ENCODE measurements around the gene ABHD1.
"Not testable (repeated sequence)": the region's sequence is repeated elsewhere in the genome, so short reads cannot be mapped to it uniquely, and the experiment has no call there.

Gene ABHD1

GRCh38 chr2:27175330-27175729 lies 51.7 kb downstream of the ABHD1 start:
- Histone ChIP-seq H3K27ac (ENCODE audit: low read length, poor library complexity, severe bottlenecking) (no peak overlapping the region), H4K8ac (ENCODE audit: low read length) (no peak overlapping the region), H3K4me1 (ENCODE audit: control insufficient read depth, insufficient read depth, low read depth, low read length) (peaks cover 1% of the 10 kb centered on the region), H3K9ac (ENCODE audit: low read length) (no peak overlapping the region), H3K27me3 (ENCODE audit: control insufficient read depth in 1 of 2, insufficient read depth in 1 of 2, low read length in 2 of 2) (peaks cover 0 to 59% of the 10 kb centered on the region in 2 experiments), H2BK120ac (ENCODE audit: low read depth, low read length) (no peak overlapping the region), H4K91ac (ENCODE audit: low read length) (no peak overlapping the region), H2BK5ac (ENCODE audit: low read depth, low read length, poor library complexity, severe bottlenecking) (no peak overlapping the region), H3K14ac (ENCODE audit: low read length in 2 of 2) (no peak overlapping the region), H3K9me3 (ENCODE audit: control insufficient read depth, low read length) (no peaks in the 10 kb centered on the region), H3K18ac (ENCODE audit: low read depth in 1 of 2, low read length in 2 of 2) (no peak overlapping the region), H3K23ac (ENCODE audit: low read length in 2 of 2) (no peak overlapping the region), H2AFZ (ENCODE audit: low read depth, low read length) (no peak overlapping the region), H2BK15ac (ENCODE audit: low read depth, poor library complexity, severe bottlenecking) (no peak overlapping the region), H2BK12ac (ENCODE audit: low read length in 2 of 2) (no peak overlapping the region), H3K36me3 (ENCODE audit: control insufficient read depth in 1 of 2, insufficient read depth in 2 of 2, low read depth in 1 of 2, low read length in 2 of 2) (no peaks in the 10 kb centered on the region), H3K4me3 (ENCODE audit: insufficient read depth in 1 of 2, low read depth in 1 of 2, low read length in 2 of 2) (no peak overlapping the region), H3K79me1 (replicated peaks; ENCODE audit: low read length, poor library complexity, severe bottlenecking) (no peaks in the 10 kb centered on the region), H3K4ac (ENCODE audit: low read depth in 1 of 2, low read length in 2 of 2) (no peak overlapping the region), H3K4me2 (ENCODE audit: low read length, poor library complexity, severe bottlenecking) (no peak overlapping the region), H2AK5ac (ENCODE audit: low read length, severe bottlenecking) (no peak overlapping the region)
- WGBS, result 75% methylated on average over 7 of the region's 8 CpGs
- DNase-seq, result no peak

GRCh38 chr2:27175781-27176180 lies 52.2 kb downstream of the ABHD1 start:
- H3K18ac ChIP-seq (ENCODE audit: low read depth in 1 of 2, low read length in 2 of 2); H3K4me1 ChIP-seq (ENCODE audit: control insufficient read depth, insufficient read depth, low read depth, low read length); H2BK120ac ChIP-seq (ENCODE audit: low read depth, low read length); H2AFZ ChIP-seq (ENCODE audit: low read depth, low read length); H3K9ac ChIP-seq (ENCODE audit: low read length); H3K4me2 ChIP-seq (ENCODE audit: low read length, poor library complexity, severe bottlenecking); H3K79me1 ChIP-seq (replicated peaks; ENCODE audit: low read length, poor library complexity, severe bottlenecking); H3K27ac ChIP-seq (ENCODE audit: low read length, poor library complexity, severe bottlenecking); H4K91ac ChIP-seq (ENCODE audit: low read length); H3K14ac ChIP-seq (ENCODE audit: low read length in 2 of 2); H2BK12ac ChIP-seq (ENCODE audit: low read length in 2 of 2); H2BK5ac ChIP-seq (ENCODE audit: low read depth, low read length, poor library complexity, severe bottlenecking); H3K4me3 ChIP-seq (ENCODE audit: insufficient read depth in 1 of 2, low read depth in 1 of 2, low read length in 2 of 2); H2AK5ac ChIP-seq (ENCODE audit: low read length, severe bottlenecking); H3K23ac ChIP-seq (ENCODE audit: low read length in 2 of 2); H3K9me3 ChIP-seq (ENCODE audit: control insufficient read depth, low read length); H3K4ac ChIP-seq (ENCODE audit: low read depth in 1 of 2, low read length in 2 of 2); H4K8ac ChIP-seq (ENCODE audit: low read length); H3K36me3 ChIP-seq (ENCODE audit: control insufficient read depth in 1 of 2, insufficient read depth in 2 of 2, low read depth in 1 of 2, low read length in 2 of 2); H2BK15ac ChIP-seq (ENCODE audit: low read depth, poor library complexity, severe bottlenecking); DNase-seq: not testable (repeated sequence)
- WGBS, result 70% methylated on average over 3 of the region's 4 CpGs
- H3K27me3 ChIP-seq (ENCODE audit: control insufficient read depth in 1 of 2, insufficient read depth in 1 of 2, low read length in 2 of 2), result peaks cover 0 to 59% of the 10 kb centered on the region in 2 experiments

- Histone ChIP-seq H2BK5ac (ENCODE audit: low read depth, low read length, poor library complexity, severe bottlenecking) (no peak overlapping the region), H3K9me3 (ENCODE audit: control insufficient read depth, low read length) (no peaks in the 10 kb centered on the region), H4K91ac (ENCODE audit: low read length) (no peak overlapping the region), H3K4me2 (ENCODE audit: low read length, poor library complexity, severe bottlenecking) (no peak overlapping the region), H3K27ac (ENCODE audit: low read length, poor library complexity, severe bottlenecking) (no peak overlapping the region), H2BK12ac (ENCODE audit: low read length in 2 of 2) (no peak overlapping the region), H3K14ac (ENCODE audit: low read length in 2 of 2) (no peak overlapping the region), H2AK5ac (ENCODE audit: low read length, severe bottlenecking) (no peak overlapping the region), H3K18ac (ENCODE audit: low read depth in 1 of 2, low read length in 2 of 2) (no peak overlapping the region), H2AFZ (ENCODE audit: low read depth, low read length) (no peak overlapping the region), H3K36me3 (ENCODE audit: control insufficient read depth in 1 of 2, insufficient read depth in 2 of 2, low read depth in 1 of 2, low read length in 2 of 2) (no peaks in the 10 kb centered on the region), H2BK120ac (ENCODE audit: low read depth, low read length) (no peak overlapping the region), H3K79me1 (replicated peaks; ENCODE audit: low read length, poor library complexity, severe bottlenecking) (no peaks in the 10 kb centered on the region), H3K23ac (ENCODE audit: low read length in 2 of 2) (no peak overlapping the region), H2BK15ac (ENCODE audit: low read depth, poor library complexity, severe bottlenecking) (no peak overlapping the region), H3K4me1 (ENCODE audit: control insufficient read depth, insufficient read depth, low read depth, low read length) (peaks cover 1% of the 10 kb centered on the region), H3K9ac (ENCODE audit: low read length) (no peak overlapping the region), H4K8ac (ENCODE audit: low read length) (no peak overlapping the region), H3K27me3 (ENCODE audit: control insufficient read depth in 1 of 2, insufficient read depth in 1 of 2, low read length in 2 of 2) (peaks cover 0 to 50% of the 10 kb centered on the region in 2 experiments), H3K4me3 (ENCODE audit: insufficient read depth in 1 of 2, low read depth in 1 of 2, low read length in 2 of 2) (no peak overlapping the region), H3K4ac (ENCODE audit: low read depth in 1 of 2, low read length in 2 of 2) (no peak overlapping the region)
- DNase-seq, result no peak
- 94% methylated on average over 15 of the region's 15 CpGs for WGBS
These were observed 54.1 kb downstream of the ABHD1 start for GRCh38 chr2:27177441-27178351.

- H4K8ac ChIP-seq (ENCODE audit: low read length), result no peak overlapping the region
- H3K4me1 ChIP-seq (ENCODE audit: control insufficient read depth, insufficient read depth, low read depth, low read length), result peaks cover 1% of the 10 kb centered on the region
- no peak overlapping the region for H2BK5ac ChIP-seq (ENCODE audit: low read depth, low read length, poor library complexity, severe bottlenecking)
- DNase-seq, result no peak
- no peaks in the 10 kb centered on the region for H3K9me3 ChIP-seq (ENCODE audit: control insufficient read depth, low read length)
- H3K27me3 ChIP-seq (ENCODE audit: control insufficient read depth in 1 of 2, insufficient read depth in 1 of 2, low read length in 2 of 2), result peaks cover 0 to 42% of the 10 kb centered on the region in 2 experiments
- H3K4me3 ChIP-seq (ENCODE audit: insufficient read depth in 1 of 2, low read depth in 1 of 2, low read length in 2 of 2), result no peak overlapping the region
- no peaks in the 10 kb centered on the region for H3K36me3 ChIP-seq (ENCODE audit: control insufficient read depth in 1 of 2, insufficient read depth in 2 of 2, low read depth in 1 of 2, low read length in 2 of 2)
- H2BK15ac ChIP-seq (ENCODE audit: low read depth, poor library complexity, severe bottlenecking), result no peak overlapping the region
- H3K23ac ChIP-seq (ENCODE audit: low read length in 2 of 2), result no peak overlapping the region
- 100% methylated on average over 1 of the region's 3 CpGs for WGBS
- no peak overlapping the region for H2BK12ac ChIP-seq (ENCODE audit: low read length in 2 of 2)
- H3K4ac ChIP-seq (ENCODE audit: low read depth in 1 of 2, low read length in 2 of 2), result no peak overlapping the region
- H3K18ac ChIP-seq (ENCODE audit: low read depth in 1 of 2, low read length in 2 of 2), result no peak overlapping the region
- H2BK120ac ChIP-seq (ENCODE audit: low read depth, low read length), result no peak overlapping the region
- H3K79me1 ChIP-seq (replicated peaks; ENCODE audit: low read length, poor library complexity, severe bottlenecking), result no peaks in the 10 kb centered on the region
- H3K27ac ChIP-seq (ENCODE audit: low read length, poor library complexity, severe bottlenecking), result no peak overlapping the region
- H3K14ac ChIP-seq (ENCODE audit: low read length in 2 of 2), result no peak overlapping the region
- no peak overlapping the region for H2AFZ ChIP-seq (ENCODE audit: low read depth, low read length)
- no peak overlapping the region for H3K4me2 ChIP-seq (ENCODE audit: low read length, poor library complexity, severe bottlenecking)
- no peak overlapping the region for H2AK5ac ChIP-seq (ENCODE audit: low read length, severe bottlenecking)
- H4K91ac ChIP-seq (ENCODE audit: low read length), result no peak overlapping the region
- H3K9ac ChIP-seq (ENCODE audit: low read length), result no peak overlapping the region
These were observed 54.9 kb downstream of the ABHD1 start for GRCh38 chr2:27178469-27178868.
